Keratinocyte (primary cell): ENCODE results near the gene SAPCD1. TPM values are rescaled to one million over a fixed set of nuclear protein-coding genes. Genes with fewer than 3 reads are reported as not detected.

Source experiments
- DNase-seq: peaks from one replicate; pipeline ENCODE4 v3.0.0-alpha.2; 2011; ENCODE audit warnings: low read depth, missing footprints, low spot score
- FAIRE-seq: peaks from 2 replicates; lab custom pipeline; 2011; peaks lifted over from hg19 to GRCh38; lab: Jason Lieb, UNC
- H2AFZ ChIP-seq: 2 replicates; pipeline ENCODE4 v1.6.0; 2012; ENCODE audit warnings: low read length, control low read depth, inconsistent platforms; ENCODE audit not compliant: control insufficient read depth
- H3K27ac ChIP-seq: 2 replicates; pipeline ENCODE4 v1.5.1; 2011; ENCODE audit warnings: low read length; ENCODE audit not compliant: control insufficient read depth, insufficient read depth
- H3K27me3 ChIP-seq: 3 replicates; pipeline ENCODE4 v1.6.0; 2011; ENCODE audit warnings: low read length; ENCODE audit not compliant: control insufficient read depth, insufficient read depth; ENCODE audit errors: extremely low read depth
- H3K36me3 ChIP-seq, 2 experiments: 2 replicates in 1 of 2; 3 replicates in 1 of 2; pipeline ENCODE4 v1.5.1; 2011; ENCODE audit warnings: low read length in 2 of 2, mild to moderate bottlenecking in 1 of 2; ENCODE audit not compliant: control insufficient read depth in 2 of 2, insufficient read depth in 2 of 2; ENCODE audit errors: extremely low read depth in 1 of 2
- H3K4me1 ChIP-seq: 3 replicates; pipeline ENCODE4 v1.5.1; 2011; ENCODE audit warnings: low read length; ENCODE audit not compliant: control insufficient read depth, insufficient read depth; ENCODE audit errors: extremely low read depth
- H3K4me2 ChIP-seq: 3 replicates; pipeline ENCODE4 v1.6.0; 2011; ENCODE audit warnings: low read depth, low read length; ENCODE audit not compliant: control insufficient read depth, insufficient read depth; ENCODE audit errors: extremely low read depth
- H3K4me3 ChIP-seq, 3 experiments: fragments of 200-600 bp in 1 of 3; sonication (generic) in 1 of 3; 2 replicates in 2 of 3; 3 replicates in 1 of 3; pipeline ENCODE4 v1.5.1; 2011 to 2016; ENCODE audit warnings: low read length in 3 of 3, mild to moderate bottlenecking in 3 of 3, control low read depth in 2 of 3, inconsistent platforms in 1 of 3, low read depth in 1 of 3, mixed read lengths in 1 of 3, mixed run types in 1 of 3, moderate library complexity in 1 of 3; ENCODE audit not compliant: control insufficient read depth in 2 of 3, insufficient read depth in 2 of 3; ENCODE audit errors: extremely low read depth in 1 of 3
- H3K79me2 ChIP-seq: 2 replicates; pipeline ENCODE4 v1.6.0; 2012; ENCODE audit warnings: low read length; ENCODE audit not compliant: control insufficient read depth, insufficient read depth
- H3K9ac ChIP-seq: 3 replicates; pipeline ENCODE4 v1.6.0; 2011; ENCODE audit warnings: low read length; ENCODE audit not compliant: control insufficient read depth, insufficient read depth; ENCODE audit errors: extremely low read depth
- H3K9me1 ChIP-seq: 3 replicates; pipeline ENCODE4 v1.6.0; 2011; ENCODE audit warnings: low read length; ENCODE audit not compliant: control insufficient read depth, insufficient read depth; ENCODE audit errors: extremely low read depth
- H3K9me3 ChIP-seq: 2 replicates; pipeline ENCODE4 v1.5.1; 2012; ENCODE audit warnings: low read depth, low read length; ENCODE audit not compliant: control insufficient read depth
- H4K20me1 ChIP-seq: 3 replicates; pipeline ENCODE4 v1.6.0; 2011; ENCODE audit warnings: low read length; ENCODE audit not compliant: control insufficient read depth, insufficient read depth; ENCODE audit errors: extremely low read depth
- CTCF ChIP-seq, 3 experiments: IDR thresholded peaks in 1 of 3; conservative IDR thresholded peaks in 1 of 3; optimal IDR thresholded peaks in 1 of 3; 2 replicates in 2 of 3; 3 replicates in 1 of 3; pipeline versions ENCODE3 to v1.5.1; 2011; ENCODE audit warnings: low read length in 3 of 3, mild to moderate bottlenecking in 3 of 3, moderate library complexity in 2 of 3, control low read depth in 1 of 3, inconsistent platforms in 1 of 3; ENCODE audit not compliant: insufficient read depth in 2 of 3; ENCODE audit errors: extremely low read depth in 1 of 3
- EZH2 ChIP-seq: IDR thresholded peaks from one replicate; pipeline ENCODE4 v1.6.1; 2012; ENCODE audit warnings: inconsistent platforms, mild to moderate bottlenecking, low read length, moderate library complexity
- dilution Hi-C: fragments of 300-500 bp; cut with MboI; formaldehyde crosslinking; loops from one replicate; pipeline ENCODE4 v1.7.0; 2020; ENCODE audit warnings: low sequenced_read_pairs; ENCODE audit not compliant: extremely low pct_ligation_motif_present
- polyA plus RNA-seq, 5 experiments: library from polyadenylated mRNA; depleted of rRNA in 3 of 5; stranded (reverse) in 3 of 5; stranded (forward) in 1 of 5; unstranded in 1 of 5; fragments of >200 nt; gene quantifications; 1 replicate in 1 of 5; 2 replicates in 3 of 5; 3 replicates in 1 of 5; pipeline versions ENCODE4 v1.2.1 to v1.2.3, GENCODE V29; 2011 to 2012; ENCODE audit warnings: missing spikeins in 2 of 5, low read depth in 1 of 5, low replicate concordance in 1 of 5

The SAPCD1 gene
- polyA plus RNA-seq, 1 donor (not counting 4 experiments of a cell fraction or from before 2014, with no cell fraction given): 2.1 TPM

- no peaks in the 10 kb centered on the region for H3K9me3 ChIP-seq
- no peaks in the 10 kb centered on the region for H3K4me1 ChIP-seq
- no peaks in the 10 kb centered on the region for H4K20me1 ChIP-seq
- DNase-seq (no peak), FAIRE-seq (no peak)
- H3K27ac ChIP-seq: no peak overlapping the region
- no peak overlapping the region for H3K4me2 ChIP-seq
- dilution Hi-C loops: no loop called here
- TF ChIP-seq CTCF (optimal IDR thresholded peaks at IDR 0.05 in 1 of 3, IDR thresholded peaks at IDR 0.05 in 1 of 3, conservative IDR thresholded peaks at IDR 0.05 in 1 of 3; ENCODE audit: extremely low read depth in 1 of 3, insufficient read depth in 2 of 3, low read length in 3 of 3) (no peak), EZH2 (no peak)
- H3K27me3 ChIP-seq: no peaks in the 10 kb centered on the region
- no peak overlapping the region for H3K4me3 ChIP-seq
- no peak overlapping the region for H2AFZ ChIP-seq
- H3K36me3 ChIP-seq: peaks cover 0 to 2% of the 10 kb centered on the region in 2 experiments
- H3K9me1 ChIP-seq: no peaks in the 10 kb centered on the region
- H3K9ac ChIP-seq: no peak overlapping the region
- no peaks in the 10 kb centered on the region for H3K79me2 ChIP-seq
Observed at GRCh38 chr6:31752739-31753319, 9.6 kb upstream of the SAPCD1 start.

GRCh38 chr6:31758281-31758680, 4.2 kb upstream of the SAPCD1 start:
- peaks cover 2% of the 10 kb centered on the region for H3K4me1 ChIP-seq
- TF ChIP-seq CTCF (optimal IDR thresholded peaks at IDR 0.05 in 1 of 3, IDR thresholded peaks at IDR 0.05 in 1 of 3, conservative IDR thresholded peaks at IDR 0.05 in 1 of 3; ENCODE audit: extremely low read depth in 1 of 3, insufficient read depth in 2 of 3, low read length in 3 of 3): no peak
- TF ChIP-seq EZH2: no peak
- H3K27me3 ChIP-seq: no peaks in the 10 kb centered on the region
- no peak overlapping the region for H3K9ac ChIP-seq
- no peaks in the 10 kb centered on the region for H3K9me3 ChIP-seq
- no peaks in the 10 kb centered on the region for H3K9me1 ChIP-seq
- no peak for DNase-seq
- H3K79me2 ChIP-seq: no peaks in the 10 kb centered on the region
- H2AFZ ChIP-seq: no peak overlapping the region
- peaks cover 6 to 13% of the 10 kb centered on the region in 2 experiments for H3K36me3 ChIP-seq
- no peak for FAIRE-seq
- H3K4me3 ChIP-seq: no peak overlapping the region
- dilution Hi-C loops: no loop called here
- H3K4me2 ChIP-seq: no peak overlapping the region
- H4K20me1 ChIP-seq: no peaks in the 10 kb centered on the region
- H3K27ac ChIP-seq: no peak overlapping the region
